Lung (tissue), 16 donors: ENCODE data around the gene DUSP14. TPM values are rescaled to one million over a fixed set of nuclear protein-coding genes. Genes with fewer than 3 reads are reported as not detected.
"Not testable (repeated sequence)": the region's sequence is repeated elsewhere in the genome, so short reads cannot be mapped to it uniquely, and the experiment has no call there.

Source experiments
- ATAC-seq: fragments of 200-7000 bp; cut with Tn5 transposase; one replicate; pipeline ENCODE4 v1.9.1; 2020; ENCODE audit warnings: moderate number of reproducible peaks; ENCODE audit not compliant: insufficient read depth, low FRiP score
- DNase-seq, 3 donors: peaks; one replicate each; pipeline ENCODE4 v3.0.0-alpha.2; 2013 to 2017
- H3K27ac ChIP-seq, 2 donors: one replicate each; pipeline ENCODE4 v1.5.1; 2013; ENCODE audit warnings: mild to moderate bottlenecking in 2 of 2, moderate library complexity in 2 of 2, control low read depth in 1 of 2, inconsistent platforms in 1 of 2, low read depth in 1 of 2, low read length in 1 of 2
- H3K27me3 ChIP-seq, 3 donors: one replicate each; pipeline ENCODE4 v1.5.1; 2013; ENCODE audit warnings: low read length in 2 of 3; ENCODE audit not compliant: control insufficient read depth in 3 of 3, insufficient read depth in 3 of 3
- H3K36me3 ChIP-seq, 4 donors: one replicate each; pipeline ENCODE4 v1.5.1; 2013; ENCODE audit warnings: low read length in 4 of 4, mild to moderate bottlenecking in 1 of 4, moderate library complexity in 1 of 4; ENCODE audit not compliant: control insufficient read depth in 4 of 4, insufficient read depth in 4 of 4
- H3K4me1 ChIP-seq, 5 donors: one replicate each; pipeline ENCODE4 v1.5.1; 2013; ENCODE audit warnings: low read length in 5 of 5, mild to moderate bottlenecking in 2 of 5, moderate library complexity in 1 of 5; ENCODE audit not compliant: control insufficient read depth in 5 of 5, insufficient read depth in 5 of 5
- H3K4me3 ChIP-seq: one replicate; pipeline ENCODE4 v1.5.1; 2013; ENCODE audit warnings: mild to moderate bottlenecking, control low read depth, moderate library complexity
- H3K9ac ChIP-seq, 2 donors: one replicate each; pipeline ENCODE4 v1.5.1; 2013; ENCODE audit warnings: low read length in 2 of 2, control low read depth in 1 of 2; ENCODE audit not compliant: insufficient read depth in 1 of 2
- H3K9me3 ChIP-seq, 4 donors: one replicate each; pipeline ENCODE4 v1.5.1; 2013; ENCODE audit warnings: low read length in 3 of 4, mild to moderate bottlenecking in 1 of 4, moderate library complexity in 1 of 4; ENCODE audit not compliant: control insufficient read depth in 4 of 4, insufficient read depth in 3 of 4
- CTCF ChIP-seq: IDR thresholded peaks from 2 replicates; pipeline ENCODE4 v1.5.1; 2012; ENCODE audit warnings: mild to moderate bottlenecking; ENCODE audit errors: control extremely low read depth, extremely low read depth
- WGBS, 2 donors: extraction: QIAGEN DNeasy Blood & Tissue Kit; methylation state at CpG; one replicate each; pipeline ENCODE4 v1.1.7; 2013; 5-methylcytosine and 5-hydroxymethylcytosine counted together
- long read RNA-seq, 5 donors: transcript quantifications; one replicate each; lab custom pipeline, GENCODE V29; 2026
- polyA plus RNA-seq, 2 donors: library from polyadenylated mRNA; stranded (reverse); fragments of 200-250 nt; gene quantifications; one replicate each; pipeline ENCODE4 v1.2.1, GENCODE V29; 2013
- total RNA-seq, 2 donors: library from RNA; depleted of rRNA in 1 of 2; stranded (reverse); fragments of >200 nt in 1 of 2; gene quantifications; one replicate each; pipeline ENCODE4 v1.2.1, GENCODE V29; 2014 to 2021
- donor health status: control.
- donor health status: control.
- donor health status: Bipolar disorder and iron deficiency.
- donor health status: healthy.
- donor health status: DM: yes; HTN: yes; CAD: no.

The DUSP14 gene
- total RNA-seq (10 to 100 TPM in 1 of 2 donors, 1 to 10 TPM in 1; 7.4 to 15.7 TPM), polyA plus RNA-seq (10 to 100 TPM in 1 of 2 donors, 1 to 10 TPM in 1; 9.4 to 11.3 TPM)
- long read RNA-seq, donor 1, transcript DUSP14-206 (3 exons, 1,537 nt): major isoform, 10 of 16 reads
- long read RNA-seq, donor 1, partial matches to known transcripts: 5 of 16 reads
- long read RNA-seq, donor 1, other reads (novel, unspliced or antisense): 0 of 16 reads
- long read RNA-seq, donor 2, transcript DUSP14-206 (3 exons, 1,537 nt): major isoform, 7 of 7 reads
- long read RNA-seq, donor 2, partial matches to known transcripts: 0 of 7 reads
- long read RNA-seq, donor 2, other reads (novel, unspliced or antisense): 0 of 7 reads
- long read RNA-seq, donor 3, partial matches to known transcripts: 5 of 8 reads
- long read RNA-seq, donor 3, other reads (novel, unspliced or antisense): 0 of 8 reads
- long read RNA-seq, donor 4, partial matches to known transcripts: 0 of 3 reads
- long read RNA-seq, donor 4, other reads (novel, unspliced or antisense): 0 of 3 reads
- long read RNA-seq, donor 5, transcript DUSP14-206 (3 exons, 1,537 nt): major isoform, 11 of 11 reads
- long read RNA-seq, donor 5, partial matches to known transcripts: 0 of 11 reads
- long read RNA-seq, donor 5, other reads (novel, unspliced or antisense): 0 of 11 reads

- H3K27me3 ChIP-seq: no peaks in the 10 kb centered on the region
- WGBS, 2 donors: 0 to 1% methylated on average over 56 to 100 of the region's 100 CpGs
- no peaks in the 10 kb centered on the region for H3K36me3 ChIP-seq
- no peak for TF ChIP-seq CTCF
- ATAC-seq (peak; percentile 86), DNase-seq (peak; percentile 86 to 93 (median 88))
- no peaks in the 10 kb centered on the region for H3K9me3 ChIP-seq
- peak within 1 kb of the TSS; percentile 62 for H3K4me3 ChIP-seq
- H3K9ac ChIP-seq: peak within 1 kb of the TSS in 1 of 2 donors; percentile 1
- H3K27ac ChIP-seq: peak within 1 kb of the TSS; percentile 91 to 94
- H3K4me1 ChIP-seq: peaks cover 3 to 30% (median 6%) of the 10 kb centered on the region in 5 donors
Observed at GRCh38 chr17:37489197-37490001, at the start of gene DUSP14. Gene DUSP14 (plus strand): TSS chr17:37489891. CDS start chr17:37512273, 22,382 bp downstream.

GRCh38 chr17:37440424-37440823 lies 49.3 kb upstream of the DUSP14 start:
- no peak for TF ChIP-seq CTCF
- DNase-seq (no peak), ATAC-seq (no peak)
- Histone ChIP-seq H3K9me3 (no peaks in the 10 kb centered on the region), H3K4me3 (no peak overlapping the region), H3K4me1 (no peaks in the 10 kb centered on the region), H3K27ac (no peak overlapping the region), H3K27me3 (no peaks in the 10 kb centered on the region), H3K9ac (no peak overlapping the region), H3K36me3 (peaks cover 23 to 51% (median 26%) of the 10 kb centered on the region in 4 donors)
- WGBS, 2 donors: 96 to 100% methylated on average over 2 of the region's 2 CpGs

- H3K4me3 ChIP-seq, H3K4me1 ChIP-seq, H3K27ac ChIP-seq, H3K9ac ChIP-seq, H3K9me3 ChIP-seq, H3K27me3 ChIP-seq, ATAC-seq, DNase-seq: not testable (repeated sequence)
- 92 to 94% methylated on average over 12 of the region's 12 CpGs for WGBS, 2 donors
- H3K36me3 ChIP-seq: peaks cover 21 to 55% (median 28%) of the 10 kb centered on the region in 4 donors
Observed at GRCh38 chr17:37441369-37442014, 48.2 kb upstream of the DUSP14 start.
